Measurements from ENCODE around the gene PUM2. TPM values are rescaled to one million over a fixed set of nuclear protein-coding genes. Genes with fewer than 3 reads are reported as not detected.

The PUM2 gene
- polyA plus RNA-seq, 1 of the 3 experiments (the other 2 are of a cell fraction), result 19.7 TPM

- Histone ChIP-seq H3K4me1 (ENCODE audit: control insufficient read depth in 1 of 2, insufficient read depth in 2 of 2, low read depth in 1 of 2, low read length in 1 of 2) (peaks cover 11 to 44% of the 10 kb centered on the region in 2 experiments; a peak in 3 of 4 replicates), H3K36me3 (replicated peaks in 1 of 2; ENCODE audit: control insufficient read depth in 1 of 2, insufficient read depth in 2 of 2, low read length in 1 of 2) (peaks cover 3 to 10% of the 10 kb centered on the region in 2 experiments), H3K4me3 (ENCODE audit: low read depth in 2 of 2, low read length in 1 of 2) (peak overlapping the region; percentile 71 to 86), H3F3A (replicated peaks; ENCODE audit: insufficient read depth) (peaks cover 24% of the 10 kb centered on the region), H3K79me2 (ENCODE audit: insufficient read depth) (peaks cover 68% of the 10 kb centered on the region), H3K9ac (peak overlapping the region; percentile 94; the same call in 1 of the 2 replicates), H4K20me1 (ENCODE audit: insufficient read depth) (peaks cover 65% of the 10 kb centered on the region), H3K4me2 (peak overlapping the region; percentile 89), H3K9me2 (no peaks in the 10 kb centered on the region), H3K9me3 (no peaks in the 10 kb centered on the region), H3K27ac (ENCODE audit: low read depth in 2 of 2, low read length in 1 of 2) (no peak overlapping the region), H3K27me3 (ENCODE audit: insufficient read depth) (no peaks in the 10 kb centered on the region), H2AFZ (ENCODE audit: low read depth) (no peak overlapping the region)
- no peak for TF ChIP-seq NFIC (IDR thresholded peaks at IDR 0.05; ENCODE audit: borderline replicate concordance)
- TF ChIP-seq SMC3 (IDR thresholded peaks at IDR 0.05; ENCODE audit: low read depth, low read length), result no peak
- no peak for TF ChIP-seq EP300 (IDR thresholded peaks at IDR 0.05; ENCODE audit: borderline replicate concordance in 1 of 2, low read depth in 1 of 2, low read length in 1 of 2)
- no peak for TF ChIP-seq EZH2phosphoT487 (IDR thresholded peaks at IDR 0.05; ENCODE audit: borderline replicate concordance, low read depth)
- no peak for TF ChIP-seq GATA2 (CRISPR knock-in tag; IDR thresholded peaks at IDR 0.05)
- no peak for TF ChIP-seq REST (IDR thresholded peaks at IDR 0.05; ENCODE audit: low read depth, low read length)
- no peak for TF ChIP-seq MXI1 (IDR thresholded peaks at IDR 0.05; ENCODE audit: low read depth, low read length)
- no peak for TF ChIP-seq JUND (IDR thresholded peaks at IDR 0.05)
- no peak for TF ChIP-seq TEAD4 (IDR thresholded peaks at IDR 0.05; ENCODE audit: borderline replicate concordance, insufficient read depth)
- no peak for TF ChIP-seq TCF12 (IDR thresholded peaks at IDR 0.05)
- no peak for TF ChIP-seq FOXJ3 (CRISPR knock-in tag; IDR thresholded peaks at IDR 0.05)
- TF ChIP-seq SIN3A (IDR thresholded peaks at IDR 0.05; ENCODE audit: borderline replicate concordance, low read depth, low read length), result no peak
- TF ChIP-seq FOXM1 (IDR thresholded peaks at IDR 0.05; ENCODE audit: low read depth), result no peak
- TF ChIP-seq RFX5 (IDR thresholded peaks at IDR 0.05; ENCODE audit: low read length), result no peak
- TF ChIP-seq CTCF (IDR thresholded peaks at IDR 0.05), result no peak
- TF ChIP-seq IRF3 (IDR thresholded peaks at IDR 0.05; ENCODE audit: low read depth, low read length), result no peak
- no peak for TF ChIP-seq RCOR1 (IDR thresholded peaks at IDR 0.05; ENCODE audit: low read length)
- no peak for TF ChIP-seq TAF1 (IDR thresholded peaks at IDR 0.05; ENCODE audit: borderline replicate concordance, low read depth, low read length)
- TF ChIP-seq ZBTB33 (IDR thresholded peaks at IDR 0.05; ENCODE audit: borderline replicate concordance, low read depth), result no peak
- ChIA-PET POLR2A (interaction anchor here (1.9 kb wide), 1 partner anchor 303 kb away, joined by 4 read pairs; the partner anchor contains the start of gene HS1BP3), CTCF (interaction anchor here (0.9 to 7.1 kb wide), 5 partner anchors 11 to 303 kb away, joined by 3 to 60 read pairs (median 7); no protein-coding TSS in a partner anchor)
- no peak for DNase-seq
- WGBS (ENCODE audit: low lambda C conversion rate), result 78% methylated on average over 17 of the region's 17 CpGs
Observed at GRCh38 chr2:20348542-20348941, 2.1 kb downstream of the PUM2 start.

All from SK-N-SH (cell line).